Right lobe of liver (tissue), 4 donors: ENCODE data around the gene EXD3.

Experiments
- CTCF ChIP-seq, 4 donors: fragments of 200-600 bp in 3 of 4; fragments of 450-650 bp in 1 of 4; IDR thresholded peaks; one replicate each; pipeline versions ENCODE4 v1.5.1 to v1.8.0; 2016 to 2022; ENCODE audit warnings: antibody characterized with exemption in 4 of 4, mild to moderate bottlenecking in 2 of 4
- POLR2A ChIP-seq: fragments of 450-650 bp; IDR thresholded peaks from one replicate; pipeline ENCODE4 v1.6.1; 2017; ENCODE audit warnings: antibody characterized with exemption, mild to moderate bottlenecking
- donor health status: DM: no; HTN: no; CAD: no.
- donor health status: DM: no; HTN: no; CAD: no.
- donor health status: DM: no; HTN: yes; CAD: no.

DNA sequence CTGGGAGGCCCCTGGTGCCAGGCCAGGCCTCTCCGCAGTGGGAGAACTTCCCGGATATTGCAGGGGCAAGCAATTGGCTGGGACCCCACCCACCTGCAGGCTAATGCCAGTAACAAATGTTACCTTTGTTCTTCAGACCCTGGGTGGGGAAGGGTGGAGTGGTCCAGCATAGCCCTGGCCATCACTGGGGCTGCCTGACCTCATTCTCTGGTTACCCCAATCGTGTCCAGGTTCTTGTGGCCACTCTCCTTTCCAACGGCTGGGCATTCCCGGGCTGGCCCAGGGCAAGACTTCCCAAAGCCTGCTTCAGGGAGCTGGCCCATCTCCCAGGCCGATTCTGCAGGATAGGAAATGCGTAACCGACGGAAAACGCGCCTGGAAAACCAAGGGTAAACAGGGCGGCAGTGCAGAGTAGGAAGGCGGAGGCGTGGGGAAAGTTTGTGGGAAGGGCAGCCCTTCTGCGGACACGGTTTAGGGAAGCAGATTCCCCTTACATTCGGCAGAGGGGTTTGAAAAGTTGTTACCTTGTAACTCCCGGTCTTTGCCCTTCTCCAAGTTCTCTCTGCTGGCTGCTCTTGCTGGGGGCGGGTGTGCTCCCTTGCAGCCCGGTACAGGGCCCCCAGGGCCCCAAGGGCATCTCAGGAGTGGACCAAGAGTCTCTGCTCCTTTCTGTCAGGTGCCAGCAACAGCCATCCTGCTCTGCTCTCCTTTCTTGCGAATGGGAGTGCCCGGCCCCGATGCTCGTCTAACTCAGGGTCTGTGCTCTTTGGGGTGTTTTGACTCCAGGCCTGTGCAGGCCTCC, 124.4 kb downstream of the EXD3 start:
- no peak for TF ChIP-seq CTCF (IDR thresholded peaks at IDR 0.05)
- no peak for TF ChIP-seq POLR2A
